ENCODE data around the gene SAMD11.

DNA sequence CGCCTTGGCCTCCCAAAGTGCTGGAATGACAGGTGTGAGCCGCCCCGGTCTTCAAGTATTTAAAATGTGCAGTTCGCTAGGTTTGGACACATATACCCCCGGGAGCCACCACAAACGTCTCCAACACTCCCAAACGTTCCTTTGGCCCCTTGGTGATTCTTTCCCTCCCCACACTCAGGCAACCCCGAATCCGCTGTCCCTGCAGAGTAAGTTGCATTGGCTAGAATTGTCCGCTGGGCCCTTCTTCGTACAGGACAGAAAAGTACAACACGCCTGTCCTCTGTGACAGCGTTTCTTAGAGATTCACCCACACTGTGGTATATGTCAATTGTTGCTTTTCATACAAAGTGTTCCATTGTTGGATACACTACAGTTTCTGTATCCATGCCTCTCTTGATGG, 61.4 kb downstream of the SAMD11 start:
- TF ChIP-seq, protein P1, sequence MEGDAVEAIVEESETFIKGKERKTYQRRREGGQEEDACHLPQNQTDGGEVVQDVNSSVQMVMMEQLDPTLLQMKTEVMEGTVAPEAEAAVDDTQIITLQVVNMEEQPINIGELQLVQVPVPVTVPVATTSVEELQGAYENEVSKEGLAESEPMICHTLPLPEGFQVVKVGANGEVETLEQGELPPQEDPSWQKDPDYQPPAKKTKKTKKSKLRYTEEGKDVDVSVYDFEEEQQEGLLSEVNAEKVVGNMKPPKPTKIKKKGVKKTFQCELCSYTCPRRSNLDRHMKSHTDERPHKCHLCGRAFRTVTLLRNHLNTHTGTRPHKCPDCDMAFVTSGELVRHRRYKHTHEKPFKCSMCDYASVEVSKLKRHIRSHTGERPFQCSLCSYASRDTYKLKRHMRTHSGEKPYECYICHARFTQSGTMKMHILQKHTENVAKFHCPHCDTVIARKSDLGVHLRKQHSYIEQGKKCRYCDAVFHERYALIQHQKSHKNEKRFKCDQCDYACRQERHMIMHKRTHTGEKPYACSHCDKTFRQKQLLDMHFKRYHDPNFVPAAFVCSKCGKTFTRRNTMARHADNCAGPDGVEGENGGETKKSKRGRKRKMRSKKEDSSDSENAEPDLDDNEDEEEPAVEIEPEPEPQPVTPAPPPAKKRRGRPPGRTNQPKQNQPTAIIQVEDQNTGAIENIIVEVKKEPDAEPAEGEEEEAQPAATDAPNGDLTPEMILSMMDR (IDR thresholded peaks at IDR 0.05), result no peak
- TF ChIP-seq EZH2 (IDR thresholded peaks at IDR 0.05; ENCODE audit: borderline replicate concordance, insufficient read depth, low read depth, low read length, poor library complexity, severe bottlenecking), result no peak
